CD4-positive, alpha-beta T cell (primary cell): Measurements from ENCODE around the gene LDAH. TPM values are rescaled to one million over a fixed set of nuclear protein-coding genes. Genes with fewer than 3 reads are reported as not detected.

Experiments
- ATAC-seq: fragments of 200-7000 bp; cut with Tn5 transposase; one replicate; pipeline ENCODE4 v1.10.0; 2022; ENCODE audit warnings: mild to moderate bottlenecking; ENCODE audit not compliant: poor library complexity
- CTCF ChIA-PET: fragments of 350-600 bp; sonication (Branson Sonifier 250); formaldehyde crosslinking; loops from one replicate; lab custom pipeline; 2021; ENCODE audit warnings: antibody characterized with exemption, inconsistent platforms; lab: Charles Lee
- POLR2A ChIA-PET: fragments of 350-600 bp; sonication (Branson Sonifier 250); formaldehyde crosslinking; loops from one replicate; lab custom pipeline; 2021; ENCODE audit warnings: antibody characterized with exemption, inconsistent platforms; lab: Charles Lee
- DNase-seq, 14 experiments: peaks; one replicate each; pipeline ENCODE4 v3.0.0-alpha.2; 2013 to 2020; ENCODE audit warnings: mixed read lengths in 2 of 14
- H3K27ac ChIP-seq, 2 donors: one replicate each; pipeline versions ENCODE4 v1.5.1 to v1.7.0; 2013; ENCODE audit warnings: low read length in 2 of 2, low read depth in 1 of 2, mild to moderate bottlenecking in 1 of 2
- H3K27me3 ChIP-seq, 2 experiments: 1 replicate in 1 of 2; 2 replicates in 1 of 2; pipeline versions ENCODE4 v1.6.1 to v1.7.0; 2013; ENCODE audit warnings: low read length in 2 of 2, control low read depth in 1 of 2, mild to moderate bottlenecking in 1 of 2, moderate library complexity in 1 of 2; ENCODE audit not compliant: insufficient read depth in 2 of 2, control insufficient read depth in 1 of 2
- H3K36me3 ChIP-seq: one replicate; pipeline ENCODE4 v1.6.1; 2013; ENCODE audit warnings: low read length, control low read depth; ENCODE audit not compliant: insufficient read depth
- H3K4me1 ChIP-seq: one replicate; pipeline ENCODE4 v1.6.1; 2013; ENCODE audit warnings: low read length, control low read depth; ENCODE audit not compliant: insufficient read depth
- H3K4me3 ChIP-seq: one replicate; pipeline ENCODE4 v1.5.1; 2013; ENCODE audit warnings: mild to moderate bottlenecking, low read length, moderate library complexity
- H3K9me3 ChIP-seq, 2 experiments: 1 replicate in 1 of 2; 2 replicates in 1 of 2; pipeline versions ENCODE4 v1.6.1 to v1.7.0; 2013; ENCODE audit warnings: low read length in 2 of 2, mild to moderate bottlenecking in 2 of 2, control low read depth in 1 of 2, moderate library complexity in 1 of 2; ENCODE audit not compliant: control insufficient read depth in 1 of 2, insufficient read depth in 1 of 2
- H3K27ac Mint-ChIP-seq: one replicate; pipeline ENCODE4 v1.8.0; 2020; ENCODE audit warnings: mixed read lengths
- H3K27me3 Mint-ChIP-seq: one replicate; pipeline ENCODE4 v1.8.0; 2021; ENCODE audit warnings: mixed read lengths
- H3K36me3 Mint-ChIP-seq: one replicate; pipeline ENCODE4 v1.8.0; 2021; ENCODE audit warnings: low read depth, mixed read lengths
- H3K4me1 Mint-ChIP-seq: one replicate; pipeline ENCODE4 v1.8.0; 2021; ENCODE audit warnings: low read depth, mixed read lengths
- H3K4me3 Mint-ChIP-seq: one replicate; pipeline ENCODE4 v1.8.0; 2020; ENCODE audit warnings: mild to moderate bottlenecking, mixed read lengths
- H3K9me3 Mint-ChIP-seq: one replicate; pipeline ENCODE4 v1.8.0; 2020; ENCODE audit warnings: mixed read lengths
- intact Hi-C, 2 experiments: fragments of 100-400 bp; cut with DNase I in 1 of 2; cut with micrococcal nuclease in 1 of 2; formaldehyde crosslinking; loops; one replicate each; pipeline versions ENCODE4 v1.15.1 to v1.9.0; 2023 to 2025; cut with DNase I, micrococcal nuclease
- total RNA-seq, 174 experiments: library from RNA in 2 of 174; stranded (reverse) in 2 of 174; gene quantifications; one replicate each; pipeline ENCODE4 v1.2.3 and lab custom pipeline; 2021 to 2026
- TF ChIP-seq, protein P1 (sequence below): fragments of 200-600 bp; IDR thresholded peaks from one replicate; pipeline ENCODE4 v1.8.0; 2022; ENCODE audit warnings: antibody characterized with exemption, mild to moderate bottlenecking

Gene LDAH
- total RNA-seq, 2 experiments from 2014 or later: 6.5 to 7.2 TPM

DNA sequence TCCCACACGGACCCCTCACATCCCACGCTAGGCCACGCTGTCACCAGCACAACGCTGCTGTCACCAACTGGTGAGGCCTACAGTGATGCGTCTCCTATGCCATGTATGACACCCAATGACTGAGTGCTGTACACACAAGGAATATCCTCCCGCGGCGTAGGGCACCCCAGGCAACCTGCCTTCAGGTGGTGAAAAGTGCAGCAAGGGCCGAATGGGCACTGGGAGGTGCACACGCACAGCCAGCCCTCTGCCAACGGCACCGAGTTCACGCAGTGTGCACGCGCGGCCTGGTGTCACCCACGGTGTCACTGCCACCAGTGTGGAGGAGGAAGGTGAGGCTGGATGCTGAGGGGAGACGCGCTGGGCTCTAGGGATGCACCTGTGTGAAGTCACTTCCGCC is 176.5 kb downstream of the LDAH start:
- H3K4me3 ChIP-seq: no peak overlapping the region
- Mint-ChIP-seq H3K9me3 (no peaks in the 10 kb centered on the region), H3K36me3 (peaks cover 37% of the 10 kb centered on the region), H3K4me3 (no peak overlapping the region), H3K27ac (no peak overlapping the region), H3K4me1 (peaks cover 29% of the 10 kb centered on the region), H3K27me3 (no peaks in the 10 kb centered on the region)
- no peak overlapping the region for H3K27ac ChIP-seq
- CTCF ChIA-PET: no interaction called here
- POLR2A ChIA-PET: no interaction called here
- TF ChIP-seq, protein P1, sequence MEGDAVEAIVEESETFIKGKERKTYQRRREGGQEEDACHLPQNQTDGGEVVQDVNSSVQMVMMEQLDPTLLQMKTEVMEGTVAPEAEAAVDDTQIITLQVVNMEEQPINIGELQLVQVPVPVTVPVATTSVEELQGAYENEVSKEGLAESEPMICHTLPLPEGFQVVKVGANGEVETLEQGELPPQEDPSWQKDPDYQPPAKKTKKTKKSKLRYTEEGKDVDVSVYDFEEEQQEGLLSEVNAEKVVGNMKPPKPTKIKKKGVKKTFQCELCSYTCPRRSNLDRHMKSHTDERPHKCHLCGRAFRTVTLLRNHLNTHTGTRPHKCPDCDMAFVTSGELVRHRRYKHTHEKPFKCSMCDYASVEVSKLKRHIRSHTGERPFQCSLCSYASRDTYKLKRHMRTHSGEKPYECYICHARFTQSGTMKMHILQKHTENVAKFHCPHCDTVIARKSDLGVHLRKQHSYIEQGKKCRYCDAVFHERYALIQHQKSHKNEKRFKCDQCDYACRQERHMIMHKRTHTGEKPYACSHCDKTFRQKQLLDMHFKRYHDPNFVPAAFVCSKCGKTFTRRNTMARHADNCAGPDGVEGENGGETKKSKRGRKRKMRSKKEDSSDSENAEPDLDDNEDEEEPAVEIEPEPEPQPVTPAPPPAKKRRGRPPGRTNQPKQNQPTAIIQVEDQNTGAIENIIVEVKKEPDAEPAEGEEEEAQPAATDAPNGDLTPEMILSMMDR: no peak
- intact Hi-C loops: loop anchor here in 1 of 2 experiments (5.0 to 10.0 kb wide), 2 partner anchors 392 to 1299 kb away; no protein-coding TSS in a partner anchor
- H3K36me3 ChIP-seq: peaks cover 18% of the 10 kb centered on the region
- peaks cover 0 to 3% of the 10 kb centered on the region in 2 experiments for H3K9me3 ChIP-seq
- ATAC-seq (no peak), DNase-seq (no peak)
- H3K27me3 ChIP-seq: no peaks in the 10 kb centered on the region
- peaks cover 33% of the 10 kb centered on the region for H3K4me1 ChIP-seq

DNA sequence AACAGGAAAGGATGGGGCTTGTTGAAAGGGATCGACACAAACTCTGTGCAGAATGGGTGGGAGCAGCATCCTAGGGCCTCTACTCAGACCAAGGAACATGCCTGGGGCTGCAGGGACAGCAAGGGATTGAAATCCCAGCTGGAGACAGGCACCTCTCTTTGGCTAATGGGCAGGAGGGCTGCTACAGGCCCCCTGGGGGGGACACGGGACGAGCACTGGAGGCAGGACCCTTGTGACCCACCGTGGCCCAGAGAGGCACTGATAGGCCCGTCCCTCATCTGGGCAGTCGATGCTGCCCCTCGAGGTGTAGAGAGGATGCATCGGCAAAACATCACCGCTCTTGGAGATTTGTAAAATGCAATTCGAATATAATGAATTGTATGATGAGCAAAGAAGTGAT is 177.1 kb downstream of the LDAH start:
- DNase-seq (no peak), ATAC-seq (no peak)
- H3K36me3 Mint-ChIP-seq: peaks cover 42% of the 10 kb centered on the region
- CTCF ChIA-PET: no interaction called here
- no peaks in the 10 kb centered on the region for H3K27me3 Mint-ChIP-seq
- Histone ChIP-seq H3K4me3 (no peak overlapping the region), H3K9me3 (peaks cover 0 to 3% of the 10 kb centered on the region in 2 experiments), H3K36me3 (peaks cover 21% of the 10 kb centered on the region), H3K27me3 (no peaks in the 10 kb centered on the region), H3K4me1 (peaks cover 30% of the 10 kb centered on the region), H3K27ac (no peak overlapping the region)
- no peaks in the 10 kb centered on the region for H3K9me3 Mint-ChIP-seq
- peaks cover 25% of the 10 kb centered on the region for H3K4me1 Mint-ChIP-seq
- TF ChIP-seq, protein P1: no peak
- intact Hi-C loops: loop anchor here in 1 of 2 experiments (5.0 to 10.0 kb wide), 2 partner anchors 391 to 1298 kb away; no protein-coding TSS in a partner anchor
- H3K4me3 Mint-ChIP-seq: no peak overlapping the region
- POLR2A ChIA-PET: no interaction called here
- no peak overlapping the region for H3K27ac Mint-ChIP-seq

DNA sequence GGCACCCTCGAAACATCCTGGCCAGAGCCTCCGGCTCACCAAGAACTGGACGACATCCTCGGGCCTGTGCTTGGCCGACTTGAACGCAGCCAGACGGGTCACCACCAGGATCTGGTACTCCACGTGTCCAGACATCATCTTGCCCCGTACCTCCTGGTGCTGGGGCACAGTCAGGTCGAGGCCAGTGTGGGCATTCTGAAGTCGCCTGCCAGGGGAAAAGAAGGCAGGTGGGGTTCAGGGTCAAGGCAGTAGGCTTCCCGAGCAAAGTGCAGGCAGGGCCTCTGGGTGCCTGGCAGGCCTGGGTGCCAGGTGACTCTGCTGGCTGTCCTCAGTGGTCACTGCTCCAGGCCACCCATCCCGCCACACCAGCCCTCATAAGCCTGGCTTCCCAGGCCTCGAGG is 177.6 kb downstream of the LDAH start:
- no peaks in the 10 kb centered on the region for H3K27me3 ChIP-seq
- H3K36me3 Mint-ChIP-seq: peaks cover 47% of the 10 kb centered on the region
- peaks cover 26% of the 10 kb centered on the region for H3K4me1 ChIP-seq
- TF ChIP-seq, protein P1: no peak
- DNase-seq (no peak), ATAC-seq (no peak)
- H3K36me3 ChIP-seq: peaks cover 26% of the 10 kb centered on the region
- H3K4me3 ChIP-seq: no peak overlapping the region
- H3K9me3 ChIP-seq: peaks cover 0 to 3% of the 10 kb centered on the region in 2 experiments
- H3K27ac ChIP-seq: no peak overlapping the region
- peaks cover 22% of the 10 kb centered on the region for H3K4me1 Mint-ChIP-seq
- H3K9me3 Mint-ChIP-seq: no peaks in the 10 kb centered on the region
- POLR2A ChIA-PET: no interaction called here
- H3K4me3 Mint-ChIP-seq: no peak overlapping the region
- H3K27ac Mint-ChIP-seq: no peak overlapping the region
- CTCF ChIA-PET: no interaction called here
- no peaks in the 10 kb centered on the region for H3K27me3 Mint-ChIP-seq
- intact Hi-C loops: loop anchor here in 1 of 2 experiments (5.0 to 10.0 kb wide), 2 partner anchors 390 to 1298 kb away; no protein-coding TSS in a partner anchor
